NT2/D1 (cell line): Measurements from ENCODE around the gene LHX6.

Experiments used
- SUZ12 ChIP-seq: IDR thresholded peaks from 2 replicates; pipeline ENCODE4 v1.6.1; 2011; ENCODE audit not compliant: insufficient read length, insufficient read depth; ENCODE audit errors: extremely low read depth
- YY1 ChIP-seq: IDR thresholded peaks from 2 replicates; pipeline ENCODE4 v1.6.1; 2011; ENCODE audit not compliant: insufficient read length, insufficient read depth

GRCh38 chr9:122188369-122188768 is 40.4 kb downstream of the LHX6 start:
- TF ChIP-seq YY1, result no peak
- TF ChIP-seq SUZ12, result no peak
